Measurements from ENCODE around the gene CDPF1.
"Not testable (repeated sequence)": the region's sequence is repeated elsewhere in the genome, so short reads cannot be mapped to it uniquely, and the experiment has no call there.

The CDPF1 gene

DNA sequence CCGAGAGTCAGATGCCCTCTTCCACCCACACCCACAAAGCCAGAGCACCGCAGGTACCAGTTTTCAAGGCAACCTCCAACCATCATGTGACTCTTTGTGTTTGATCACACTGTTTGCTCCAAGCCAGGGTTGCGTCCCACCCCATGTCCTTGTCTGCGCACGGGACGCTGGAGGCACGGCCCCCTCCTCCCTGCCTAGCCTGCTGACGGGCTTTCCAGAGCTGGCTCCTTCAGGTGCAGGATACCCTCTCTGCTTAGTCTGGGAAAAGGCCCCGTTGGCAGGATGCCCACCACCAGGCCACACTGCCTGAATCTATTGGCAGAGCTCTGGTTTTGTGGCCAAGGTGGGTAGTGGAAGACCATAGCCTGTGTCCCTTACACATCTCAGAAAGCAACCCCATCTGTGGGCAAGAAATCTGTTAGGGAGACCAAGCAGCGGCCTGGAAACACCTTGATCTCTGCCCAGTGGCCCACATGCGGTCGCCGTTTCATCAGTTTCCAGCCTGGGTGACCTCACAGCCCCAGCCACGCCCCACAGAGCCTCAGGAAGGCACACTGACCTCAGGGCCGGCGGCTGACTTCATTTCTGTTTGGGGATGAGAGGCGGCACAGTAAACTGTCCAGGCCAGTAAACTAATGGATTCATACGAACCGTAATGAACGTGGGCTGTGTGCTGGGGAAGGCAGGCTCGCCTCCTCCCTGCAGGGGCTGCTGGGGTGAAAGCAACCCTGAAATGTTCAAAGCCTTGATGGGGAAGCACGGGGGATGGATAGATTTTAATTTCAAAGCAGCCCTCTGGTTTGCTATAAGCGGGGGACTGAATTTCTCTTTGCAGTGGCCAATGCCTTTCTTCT, 25.8 kb downstream of the CDPF1 start:
- no peak for DNase-seq

DNA sequence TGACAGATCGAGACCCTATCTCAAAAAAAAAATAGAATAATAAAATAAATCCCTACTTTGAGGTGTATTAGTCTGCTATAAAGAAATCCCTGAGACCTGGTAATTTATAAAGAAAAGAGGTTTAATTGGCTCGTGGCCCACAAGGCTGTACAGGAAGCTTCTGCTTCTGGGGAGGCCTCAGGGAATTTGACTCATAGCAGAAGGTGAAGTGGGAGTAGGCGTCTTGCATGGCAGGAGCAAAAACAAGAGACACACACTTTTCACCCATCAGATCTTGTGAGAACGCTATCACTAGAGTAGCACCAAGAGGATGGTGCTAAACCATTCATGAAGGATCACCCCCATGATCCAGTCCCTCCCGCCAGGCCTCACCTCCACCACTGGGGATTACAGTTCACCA, 29.2 kb downstream of the CDPF1 start:
- DNase-seq, result no peak

DNA sequence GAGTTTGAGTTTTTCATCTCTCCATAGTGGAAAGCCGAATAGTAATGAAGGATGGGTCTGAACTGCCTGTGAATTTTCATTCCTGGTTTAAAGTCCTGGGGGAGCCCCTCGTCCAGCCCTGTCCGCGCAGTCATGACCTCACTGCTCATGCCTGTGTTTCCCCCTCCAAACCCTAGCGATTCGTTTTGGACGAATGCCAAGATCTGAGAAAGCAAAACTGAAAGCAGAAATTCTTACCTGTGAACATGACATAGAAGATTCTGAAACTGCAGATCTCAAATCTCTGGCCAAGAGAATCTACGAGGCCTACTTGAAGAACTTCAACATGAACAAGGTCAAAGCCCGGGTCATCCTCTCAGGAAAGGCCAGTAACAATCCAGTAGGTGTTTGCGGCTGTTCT, 30.5 kb downstream of the CDPF1 start:
- no peak for DNase-seq

DNA sequence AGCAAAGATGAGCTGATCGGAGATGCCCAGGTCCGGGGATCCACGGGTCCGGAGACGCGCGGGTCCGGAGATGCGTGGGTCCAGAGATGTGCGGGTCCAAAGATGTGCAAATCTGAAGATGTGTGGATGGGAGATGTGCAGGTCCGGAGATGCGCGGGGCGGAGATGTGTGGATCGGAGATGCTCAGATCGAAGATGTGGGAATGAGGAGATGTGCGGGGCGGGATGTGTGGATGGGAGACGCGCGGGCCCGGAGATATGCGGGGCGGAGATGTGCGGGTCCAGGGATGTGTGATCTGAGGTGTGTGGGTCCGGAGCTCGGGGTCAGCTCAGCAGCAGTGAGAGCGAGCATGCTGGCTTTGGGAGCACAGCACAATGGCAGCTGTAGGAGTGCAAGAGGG, 35.5 kb downstream of the CDPF1 start:
- no peak for DNase-seq

DNA sequence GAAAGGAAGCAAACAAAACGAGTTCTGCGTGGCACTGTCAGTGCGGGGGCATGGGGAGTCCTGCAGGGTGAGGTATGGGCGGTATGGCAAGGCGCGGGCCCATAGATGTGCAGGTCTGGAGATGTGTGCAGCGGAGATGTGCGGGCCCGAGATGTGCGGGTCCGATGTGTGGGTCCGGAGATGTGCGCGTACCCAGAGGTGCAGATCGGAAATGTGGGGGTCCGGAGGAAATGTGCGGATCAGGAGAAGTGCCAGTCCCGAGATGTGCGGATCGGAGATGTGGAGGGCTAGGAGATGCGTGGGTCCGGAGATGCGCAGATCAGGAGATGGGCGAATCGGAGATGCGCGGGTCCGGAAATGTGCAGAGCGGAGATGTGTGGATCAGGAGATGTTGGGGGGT, 35.9 kb downstream of the CDPF1 start:
- DNase-seq, result no peak

DNA sequence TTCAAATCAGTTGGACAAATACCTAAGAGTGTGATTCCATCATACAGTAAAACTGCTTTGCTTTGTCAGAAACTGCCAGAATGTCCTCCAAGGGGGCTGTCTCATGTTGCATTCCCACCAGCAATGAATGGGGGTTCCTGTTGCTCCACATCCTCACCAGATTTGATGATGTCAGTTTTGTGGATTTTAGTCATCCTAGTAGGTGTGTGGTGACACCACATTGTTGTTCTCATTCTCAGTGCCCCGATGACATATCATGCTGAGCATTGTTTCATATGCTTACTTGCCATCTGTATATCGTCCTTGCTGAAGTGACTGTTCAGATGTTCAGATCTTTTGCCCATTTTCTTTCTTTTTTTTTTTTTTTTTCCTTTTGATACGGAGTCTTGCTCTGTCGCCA, 37.0 kb downstream of the CDPF1 start:
- DNase-seq, result no peak

DNA sequence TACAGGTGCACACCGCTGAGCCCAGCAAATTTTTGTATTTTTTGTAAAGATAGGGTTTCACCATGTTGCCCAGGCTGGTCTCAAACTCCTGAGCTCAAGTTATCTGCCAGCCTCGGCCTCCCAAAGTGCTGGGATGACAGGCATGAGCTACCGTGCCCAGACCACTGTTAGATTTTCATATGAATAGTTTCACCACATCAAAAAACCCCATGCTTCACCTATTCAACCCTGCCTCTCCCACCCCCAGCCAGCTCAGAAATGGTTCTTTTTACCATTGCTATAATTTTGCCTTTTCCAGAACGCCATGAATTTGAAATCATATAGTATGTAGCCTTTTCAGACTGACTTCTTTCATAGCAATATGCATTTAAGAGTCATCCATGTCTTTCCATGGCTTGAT, 37.9 kb downstream of the CDPF1 start:
- no peak for DNase-seq

DNA sequence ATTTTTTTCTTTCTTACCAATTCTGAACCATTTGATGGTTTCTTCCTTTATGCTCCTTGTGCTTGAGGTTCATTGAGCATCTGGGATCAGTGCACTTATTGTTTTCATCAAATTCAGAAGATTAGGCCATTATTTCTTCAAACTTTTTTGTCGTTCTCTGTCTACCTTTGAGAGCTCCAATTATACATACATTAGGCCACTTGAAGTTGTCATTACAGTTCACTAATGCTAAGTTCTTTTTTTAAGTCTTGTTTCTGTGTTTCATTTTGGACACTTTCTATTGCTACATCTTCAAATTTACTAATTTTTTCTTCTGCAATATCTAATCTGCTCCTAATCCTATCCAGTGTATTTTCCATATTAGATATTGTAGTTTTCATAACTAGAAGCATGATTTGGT, 40.8 kb downstream of the CDPF1 start:
- no peak for DNase-seq

DNA sequence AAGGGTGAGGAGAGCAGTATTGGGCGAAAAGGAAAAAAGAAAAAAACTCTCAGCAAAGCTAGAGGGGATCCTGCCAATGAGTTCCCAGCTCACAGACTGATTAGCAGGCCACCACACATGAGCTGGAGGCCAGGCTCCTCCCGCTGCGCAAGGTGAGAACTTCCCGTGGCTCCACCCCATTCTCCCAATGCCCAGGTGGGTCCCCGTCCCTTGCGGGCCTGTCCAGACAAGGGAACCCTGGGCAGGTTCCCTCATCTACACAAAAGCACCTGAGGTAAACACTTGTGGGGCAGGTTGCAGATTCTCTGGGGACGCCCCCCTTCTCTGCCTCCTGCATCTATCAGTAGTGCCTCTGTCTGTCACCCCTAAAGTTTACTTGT, 46.5 kb downstream of the CDPF1 start:
- DNase-seq, result no peak

DNA sequence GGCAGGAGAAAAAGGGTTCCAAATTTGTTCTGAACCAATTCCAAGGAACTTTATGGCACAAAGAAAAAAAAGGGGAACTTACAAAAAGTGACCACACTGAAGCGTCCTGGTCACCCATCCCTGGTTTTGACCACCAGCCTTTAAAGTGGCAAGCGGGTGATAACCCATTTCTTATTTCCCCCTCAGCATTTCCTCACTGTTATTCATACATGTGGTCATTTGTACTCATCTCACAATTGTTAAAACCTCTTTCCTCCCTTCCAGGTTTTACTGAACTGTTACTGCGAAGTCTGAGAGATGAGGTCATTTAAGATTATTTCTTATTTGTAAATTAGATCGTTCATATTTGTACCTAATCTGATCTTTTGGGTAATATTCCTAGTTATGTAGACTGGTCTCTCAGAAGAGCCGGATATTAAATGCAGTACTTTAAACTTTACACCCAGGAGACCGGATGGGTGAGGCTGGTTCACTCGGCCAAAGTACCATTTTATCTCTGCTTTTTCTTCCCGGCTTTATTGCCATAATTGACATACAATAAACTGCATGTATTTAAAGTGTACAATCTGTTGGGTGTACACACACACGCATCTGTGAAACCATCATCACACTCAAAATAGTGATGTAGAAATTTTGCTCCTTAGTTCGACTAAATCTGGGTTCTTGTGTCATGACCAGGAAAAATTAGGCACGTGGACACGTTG, 47.0 kb downstream of the CDPF1 start:
- no peak for DNase-seq

DNA sequence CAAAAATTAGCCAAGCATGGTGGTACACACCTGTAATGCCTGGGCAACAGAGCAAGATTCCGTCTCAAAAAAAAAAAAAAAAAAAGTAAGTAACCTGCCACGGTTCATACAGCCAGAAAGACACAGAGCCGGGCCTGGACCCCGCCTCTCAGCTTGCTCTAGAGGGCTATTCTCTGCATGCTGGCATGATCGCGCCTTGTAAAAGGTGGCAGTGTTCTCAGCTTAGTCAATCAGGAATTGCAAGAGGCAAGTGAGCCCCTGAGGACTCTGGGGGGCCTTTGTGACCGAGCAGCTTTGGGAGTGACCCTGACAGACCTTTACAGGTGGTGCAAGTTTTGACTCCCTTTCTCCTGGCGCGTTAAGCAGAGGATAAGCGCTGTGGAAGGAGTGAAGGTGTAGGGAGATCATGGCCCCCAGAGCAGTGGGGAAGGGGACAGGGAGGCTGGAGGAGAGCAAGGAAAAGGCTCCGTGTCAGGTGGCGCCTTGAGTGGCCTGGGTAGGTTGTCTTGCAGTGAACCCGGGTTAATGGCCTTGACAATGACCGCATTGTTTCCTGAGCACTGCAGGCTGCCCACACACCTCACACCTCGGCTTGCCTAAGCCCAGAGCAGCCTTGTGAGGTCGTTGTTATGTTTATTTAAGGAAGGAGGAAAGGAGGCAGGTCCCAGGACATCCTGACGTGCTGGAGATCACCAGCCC, 48.9 kb downstream of the CDPF1 start:
- DNase-seq, result no peak

DNA sequence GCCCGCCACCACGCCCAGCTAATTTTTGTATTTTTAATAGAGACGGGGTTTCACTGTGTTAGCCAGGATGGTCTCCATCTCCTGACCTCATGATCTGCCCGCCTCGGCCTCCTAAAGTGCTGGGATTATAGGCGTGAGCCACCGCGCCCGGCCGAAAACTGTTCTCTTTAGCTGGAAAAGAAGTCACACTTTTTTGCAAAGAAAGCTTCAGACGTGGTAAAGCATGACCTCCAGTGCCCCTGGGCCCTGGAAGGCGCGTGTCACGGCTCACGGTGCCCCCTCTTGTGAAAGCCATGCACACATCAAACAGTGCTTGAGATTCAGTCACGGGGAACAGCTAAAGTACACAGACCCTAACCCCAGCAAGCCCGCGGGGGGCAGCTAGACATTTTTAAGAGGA, 51.3 kb downstream of the CDPF1 start:
- DNase-seq, result not testable (repeated sequence)

DNA sequence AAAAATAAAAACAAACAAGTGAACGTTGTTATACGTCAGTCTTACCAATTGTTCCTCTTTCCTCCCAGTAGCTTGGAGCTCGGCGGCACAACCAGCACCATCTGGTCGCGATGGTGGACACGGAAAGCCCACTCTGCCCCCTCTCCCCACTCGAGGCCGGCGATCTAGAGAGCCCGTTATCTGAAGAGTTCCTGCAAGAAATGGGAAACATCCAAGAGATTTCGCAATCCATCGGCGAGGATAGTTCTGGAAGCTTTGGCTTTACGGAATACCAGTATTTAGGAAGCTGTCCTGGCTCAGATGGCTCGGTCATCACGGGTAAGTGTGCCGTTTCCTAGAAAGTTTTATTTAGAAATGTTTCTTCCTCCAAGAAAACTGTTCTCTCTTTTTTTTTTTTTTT, 51.8 kb downstream of the CDPF1 start:
- no peak for DNase-seq

DNA sequence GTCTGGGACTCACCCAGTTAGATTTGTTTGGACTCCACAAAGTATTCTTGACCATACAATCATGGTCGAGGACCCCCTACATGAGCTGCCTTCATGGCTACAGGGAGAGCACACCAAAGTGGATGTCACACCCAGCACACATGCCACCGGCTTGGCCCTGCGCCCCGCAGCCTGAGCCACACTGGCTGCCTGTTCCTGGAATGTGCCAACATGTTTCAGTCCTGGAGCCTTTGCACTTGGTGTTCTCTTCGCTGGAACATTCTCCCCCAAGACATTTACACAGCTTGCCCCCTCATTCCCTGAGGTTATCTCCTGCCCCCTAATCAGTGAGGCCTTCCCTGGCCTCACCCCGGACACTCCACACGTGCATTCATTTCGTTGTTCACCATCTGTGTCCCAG, 53.8 kb downstream of the CDPF1 start:
- DNase-seq, result no peak

DNA sequence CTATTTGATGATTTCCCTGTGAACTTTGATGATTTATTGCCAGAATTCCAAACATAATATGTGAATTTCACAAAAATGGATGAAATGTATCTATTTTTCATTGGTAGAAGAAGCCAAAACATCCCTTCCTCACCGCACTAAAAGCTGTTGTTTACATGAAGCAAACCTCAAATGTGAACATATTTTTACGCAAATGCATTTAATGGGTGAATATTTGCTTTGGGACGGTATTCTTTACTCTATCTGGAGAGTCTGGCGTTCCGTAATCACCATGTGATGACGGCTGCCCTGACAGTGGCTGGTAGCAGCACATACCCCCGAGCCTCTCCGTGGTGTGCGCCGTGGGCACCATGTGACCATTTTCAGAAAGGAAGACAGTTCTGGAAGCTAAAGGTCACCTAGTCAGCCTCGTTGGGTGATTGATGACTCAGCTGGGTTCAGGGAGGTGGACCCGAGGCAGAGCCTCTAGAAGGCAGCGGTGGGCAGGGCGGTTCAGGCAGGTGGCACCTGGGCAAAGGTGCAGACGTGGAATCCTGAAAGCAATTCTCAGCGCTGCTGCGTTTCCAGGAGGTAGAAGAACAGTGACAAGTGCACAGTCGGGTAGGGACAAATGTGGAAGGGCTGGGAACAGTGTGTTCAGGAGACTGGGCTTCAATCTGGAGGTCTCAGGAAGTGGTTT, 54.5 kb downstream of the CDPF1 start:
- DNase-seq, result no peak
